ENCODE results near the gene TFAP2E. TPM values are rescaled to one million over a fixed set of nuclear protein-coding genes. Genes with fewer than 3 reads are reported as not detected.

Gene TFAP2E
- total and polyA plus RNA-seq, 7 donors: 0.27 to 1.2 (median 0.55) TPM; not detected in 2

- H3K4me3 ChIP-seq: no peak overlapping the region
- no peaks in the 10 kb centered on the region for H3K36me3 ChIP-seq
- intact Hi-C loops (cut with DNase I): no loop called here
- no peak for DNase-seq
- H3K9me3 ChIP-seq: no peaks in the 10 kb centered on the region
- no peaks in the 10 kb centered on the region for H3K27me3 ChIP-seq
- 83 to 95% methylated on average over 2 of the region's 2 CpGs for WGBS, 2 donors
- TF ChIP-seq CTCF (IDR thresholded peaks at IDR 0.05): no peak
- TF ChIP-seq EP300 (IDR thresholded peaks at IDR 0.05): no peak
- no peak for TF ChIP-seq POLR2A (IDR thresholded peaks at IDR 0.05)
- TF ChIP-seq POLR2AphosphoS5 (IDR thresholded peaks at IDR 0.05): no peak
- H3K27ac ChIP-seq: no peak overlapping the region
- H3K4me1 ChIP-seq: peaks cover 0 to 68% (median 51%) of the 10 kb centered on the region in 4 donors
Measured at GRCh38 chr1:35536556-35537162, 36.5 kb upstream of the TFAP2E start.

GRCh38 chr1:35537806-35538205, 35.3 kb upstream of the TFAP2E start:
- H3K4me1 ChIP-seq: peaks cover 0 to 64% (median 47%) of the 10 kb centered on the region in 4 donors
- no peaks in the 10 kb centered on the region for H3K36me3 ChIP-seq
- no peaks in the 10 kb centered on the region for H3K27me3 ChIP-seq
- DNase-seq: no peak
- TF ChIP-seq CTCF (IDR thresholded peaks at IDR 0.05) (no peak), EP300 (IDR thresholded peaks at IDR 0.05) (no peak), POLR2AphosphoS5 (IDR thresholded peaks at IDR 0.05) (no peak), POLR2A (IDR thresholded peaks at IDR 0.05) (no peak)
- H3K4me3 ChIP-seq: no peak overlapping the region
- no peaks in the 10 kb centered on the region for H3K9me3 ChIP-seq
- intact Hi-C loops (cut with DNase I): no loop called here
- WGBS, 2 donors: 83 to 94% methylated on average over 1 of the region's 1 CpG
- peak overlapping the region in 1 of 4 donors; percentile 63 for H3K27ac ChIP-seq

GRCh38 chr1:35539073-35539823, 33.9 kb upstream of the TFAP2E start:
- Histone ChIP-seq H3K27ac (peak overlapping the region; percentile 23 to 66 (median 54)), H3K4me1 (peaks cover 0 to 51% (median 40%) of the 10 kb centered on the region in 4 donors), H3K27me3 (no peaks in the 10 kb centered on the region), H3K9me3 (no peaks in the 10 kb centered on the region), H3K36me3 (no peaks in the 10 kb centered on the region), H3K4me3 (no peak overlapping the region)
- intact Hi-C loops (cut with DNase I): no loop called here
- TF ChIP-seq CTCF (IDR thresholded peaks at IDR 0.05) (no peak), EP300 (IDR thresholded peaks at IDR 0.05) (no peak), POLR2AphosphoS5 (IDR thresholded peaks at IDR 0.05) (no peak), POLR2A (IDR thresholded peaks at IDR 0.05) (no peak)
- DNase-seq: no peak
- 58 to 90% methylated on average over 6 of the region's 6 CpGs for WGBS, 2 donors

- Histone ChIP-seq H3K27me3 (no peaks in the 10 kb centered on the region), H3K36me3 (no peaks in the 10 kb centered on the region), H3K4me1 (peaks cover 0 to 57% (median 43%) of the 10 kb centered on the region in 4 donors), H3K9me3 (no peaks in the 10 kb centered on the region), H3K4me3 (no peak overlapping the region), H3K27ac (peak overlapping the region; percentile 23 to 66 (median 54))
- DNase-seq: no peak
- intact Hi-C loops (cut with DNase I): no loop called here
- no peak for TF ChIP-seq POLR2AphosphoS5 (IDR thresholded peaks at IDR 0.05)
- TF ChIP-seq EP300 (IDR thresholded peaks at IDR 0.05): no peak
- no peak for TF ChIP-seq CTCF (IDR thresholded peaks at IDR 0.05)
- no peak for TF ChIP-seq POLR2A (IDR thresholded peaks at IDR 0.05)
- 31 to 73% methylated on average over 1 of the region's 1 CpG for WGBS, 2 donors
Measured at GRCh38 chr1:35539824-35540261, 33.3 kb upstream of the TFAP2E start.

Data from sigmoid colon (tissue), 7 donors.